IPS-15b (cell line): ENCODE results near the gene LYZL1.
"Not testable (repeated sequence)": the region's sequence is repeated elsewhere in the genome, so short reads cannot be mapped to it uniquely, and the experiment has no call there.

Experiments used
- H3K27me3 ChIP-seq: one replicate; pipeline ENCODE4 v1.6.1; 2013; ENCODE audit warnings: low read length; ENCODE audit not compliant: control insufficient read depth, insufficient read depth
- H3K36me3 ChIP-seq: one replicate; pipeline ENCODE4 v1.6.1; 2013; ENCODE audit warnings: low read length; ENCODE audit not compliant: control insufficient read depth, insufficient read depth
- H3K4me1 ChIP-seq: one replicate; pipeline ENCODE4 v1.6.1; 2013; ENCODE audit warnings: mild to moderate bottlenecking, low read length; ENCODE audit not compliant: control insufficient read depth, insufficient read depth
- H3K4me3 ChIP-seq: one replicate; pipeline ENCODE4 v1.5.1; 2013; ENCODE audit warnings: low read depth, low read length
- H3K9ac ChIP-seq: one replicate; pipeline ENCODE4 v1.6.1; 2013; ENCODE audit warnings: low read depth, mild to moderate bottlenecking, low read length
- H3K9me3 ChIP-seq: one replicate; pipeline ENCODE4 v1.6.1; 2013; ENCODE audit warnings: mild to moderate bottlenecking, low read length; ENCODE audit not compliant: control insufficient read depth, insufficient read depth

LYZL1 gene

GRCh38 chr10:29323367-29323766 lies 34.5 kb downstream of the LYZL1 start:
- Histone ChIP-seq H3K27me3 (no peaks in the 10 kb centered on the region), H3K4me1 (no peaks in the 10 kb centered on the region), H3K36me3 (no peaks in the 10 kb centered on the region), H3K9ac (no peak overlapping the region), H3K4me3 (no peak overlapping the region), H3K9me3 (no peaks in the 10 kb centered on the region)

GRCh38 chr10:29324220-29324841 lies 35.5 kb downstream of the LYZL1 start:
- Histone ChIP-seq H3K4me1 (no peaks in the 10 kb centered on the region), H3K36me3 (no peaks in the 10 kb centered on the region), H3K9me3 (no peaks in the 10 kb centered on the region), H3K9ac (no peak overlapping the region), H3K27me3 (no peaks in the 10 kb centered on the region), H3K4me3 (no peak overlapping the region)

GRCh38 chr10:29326299-29326698 lies 37.4 kb downstream of the LYZL1 start:
- Histone ChIP-seq H3K9ac (no peak overlapping the region), H3K4me3 (no peak overlapping the region), H3K4me1 (no peaks in the 10 kb centered on the region), H3K36me3 (no peaks in the 10 kb centered on the region), H3K27me3 (no peaks in the 10 kb centered on the region), H3K9me3 (no peaks in the 10 kb centered on the region)

- H3K9ac ChIP-seq: no peak overlapping the region
- H3K4me1 ChIP-seq: no peaks in the 10 kb centered on the region
- no peak overlapping the region for H3K4me3 ChIP-seq
- no peaks in the 10 kb centered on the region for H3K27me3 ChIP-seq
- H3K36me3 ChIP-seq: no peaks in the 10 kb centered on the region
- no peaks in the 10 kb centered on the region for H3K9me3 ChIP-seq
These were observed 38.2 kb downstream of the LYZL1 start for GRCh38 chr10:29326886-29327745.

- H3K4me3 ChIP-seq: no peak overlapping the region
These were observed 38.9 kb downstream of the LYZL1 start for GRCh38 chr10:29327746-29328102.

GRCh38 chr10:29328983-29329382 lies 40.1 kb downstream of the LYZL1 start:
- Histone ChIP-seq H3K27me3 (no peaks in the 10 kb centered on the region), H3K9me3 (no peaks in the 10 kb centered on the region), H3K4me3 (no peak overlapping the region), H3K36me3 (no peaks in the 10 kb centered on the region), H3K4me1 (no peaks in the 10 kb centered on the region), H3K9ac (no peak overlapping the region)

More at GRCh38 chr10:29327746-29328102, 38.9 kb downstream of the LYZL1 start:
- H3K9me3 ChIP-seq: no peaks in the 10 kb centered on the region
- no peaks in the 10 kb centered on the region for H3K27me3 ChIP-seq
- no peak overlapping the region for H3K9ac ChIP-seq
- H3K4me1 ChIP-seq: no peaks in the 10 kb centered on the region
- no peaks in the 10 kb centered on the region for H3K36me3 ChIP-seq

- Histone ChIP-seq H3K4me1 (no peaks in the 10 kb centered on the region), H3K27me3 (no peaks in the 10 kb centered on the region), H3K9me3 (no peaks in the 10 kb centered on the region), H3K9ac (no peak overlapping the region), H3K4me3 (no peak overlapping the region), H3K36me3 (no peaks in the 10 kb centered on the region)
These were observed 40.5 kb downstream of the LYZL1 start for GRCh38 chr10:29329420-29329819.

- no peaks in the 10 kb centered on the region for H3K27me3 ChIP-seq
These were observed 43.3 kb downstream of the LYZL1 start for GRCh38 chr10:29332061-29332760.

GRCh38 chr10:29332761-29333148 lies 43.9 kb downstream of the LYZL1 start:
- H3K27me3 ChIP-seq: no peaks in the 10 kb centered on the region
- H3K36me3 ChIP-seq: no peaks in the 10 kb centered on the region
- no peak overlapping the region for H3K9ac ChIP-seq
- no peak overlapping the region for H3K4me3 ChIP-seq
- peaks cover 3% of the 10 kb centered on the region for H3K9me3 ChIP-seq
- no peaks in the 10 kb centered on the region for H3K4me1 ChIP-seq

More at GRCh38 chr10:29332061-29332760, 43.3 kb downstream of the LYZL1 start:
- H3K36me3 ChIP-seq: no peaks in the 10 kb centered on the region
- no peak overlapping the region for H3K9ac ChIP-seq
- H3K4me1 ChIP-seq: no peaks in the 10 kb centered on the region
- peaks cover 3% of the 10 kb centered on the region for H3K9me3 ChIP-seq
- H3K4me3 ChIP-seq: no peak overlapping the region

- H3K27me3 ChIP-seq, H3K4me1 ChIP-seq, H3K36me3 ChIP-seq, H3K9me3 ChIP-seq, H3K9ac ChIP-seq, H3K4me3 ChIP-seq: not testable (repeated sequence)
These were observed 48.7 kb downstream of the LYZL1 start for GRCh38 chr10:29337526-29337925.

GRCh38 chr10:29343607-29344038 lies 54.8 kb downstream of the LYZL1 start:
- no peaks in the 10 kb centered on the region for H3K36me3 ChIP-seq
- H3K27me3 ChIP-seq: no peaks in the 10 kb centered on the region
- H3K9me3 ChIP-seq: no peaks in the 10 kb centered on the region
- H3K4me1 ChIP-seq: peaks cover 10% of the 10 kb centered on the region
- no peak overlapping the region for H3K4me3 ChIP-seq
- no peak overlapping the region for H3K9ac ChIP-seq
